GM21825 (cell line): ENCODE results near the gene SEMA3G.

ENCODE experiments used
- ATAC-seq: cut with Tn5 transposase; IDR thresholded peaks from one replicate; pipeline ENCODE4 v1.9.1; 2021; ENCODE audit warnings: mild to moderate bottlenecking, moderate library complexity; ENCODE audit not compliant: unreplicated experiment

Gene SEMA3G

DNA sequence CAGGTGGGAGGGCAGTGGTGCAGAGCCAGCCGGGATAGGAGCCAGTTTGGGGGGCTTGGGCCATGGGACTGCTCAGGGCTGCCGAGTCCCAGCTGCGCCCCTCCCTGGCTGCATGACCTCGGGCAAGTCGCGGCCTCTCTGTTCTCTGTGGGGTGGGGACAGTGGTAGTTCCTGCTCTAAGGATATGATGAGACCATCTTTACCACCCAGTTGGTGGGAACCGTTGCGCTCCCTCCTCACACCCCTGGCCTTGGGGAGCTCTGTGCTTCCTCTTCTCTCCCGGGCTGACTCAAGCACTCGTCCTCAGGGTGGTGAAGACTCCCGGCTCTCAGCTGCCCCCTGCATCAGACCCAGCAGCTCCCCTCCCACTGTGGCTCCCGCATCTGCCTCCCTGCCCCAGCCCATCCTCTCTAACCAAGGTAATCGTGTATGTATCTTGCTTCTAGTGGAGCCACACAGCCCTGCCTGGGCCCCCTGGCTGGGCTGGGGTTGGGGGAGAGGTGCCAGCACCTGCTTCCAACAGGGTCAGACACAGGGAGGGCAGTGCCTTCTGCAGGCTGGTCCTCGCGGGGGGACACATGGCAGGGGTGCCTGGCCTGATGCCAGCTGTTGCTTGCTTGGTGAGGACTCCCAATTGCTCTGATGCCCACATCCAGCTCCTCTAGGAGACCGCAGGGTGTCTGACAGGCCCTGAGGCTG lies 35.1 kb upstream of the SEMA3G start:
- ATAC-seq: no peak

DNA sequence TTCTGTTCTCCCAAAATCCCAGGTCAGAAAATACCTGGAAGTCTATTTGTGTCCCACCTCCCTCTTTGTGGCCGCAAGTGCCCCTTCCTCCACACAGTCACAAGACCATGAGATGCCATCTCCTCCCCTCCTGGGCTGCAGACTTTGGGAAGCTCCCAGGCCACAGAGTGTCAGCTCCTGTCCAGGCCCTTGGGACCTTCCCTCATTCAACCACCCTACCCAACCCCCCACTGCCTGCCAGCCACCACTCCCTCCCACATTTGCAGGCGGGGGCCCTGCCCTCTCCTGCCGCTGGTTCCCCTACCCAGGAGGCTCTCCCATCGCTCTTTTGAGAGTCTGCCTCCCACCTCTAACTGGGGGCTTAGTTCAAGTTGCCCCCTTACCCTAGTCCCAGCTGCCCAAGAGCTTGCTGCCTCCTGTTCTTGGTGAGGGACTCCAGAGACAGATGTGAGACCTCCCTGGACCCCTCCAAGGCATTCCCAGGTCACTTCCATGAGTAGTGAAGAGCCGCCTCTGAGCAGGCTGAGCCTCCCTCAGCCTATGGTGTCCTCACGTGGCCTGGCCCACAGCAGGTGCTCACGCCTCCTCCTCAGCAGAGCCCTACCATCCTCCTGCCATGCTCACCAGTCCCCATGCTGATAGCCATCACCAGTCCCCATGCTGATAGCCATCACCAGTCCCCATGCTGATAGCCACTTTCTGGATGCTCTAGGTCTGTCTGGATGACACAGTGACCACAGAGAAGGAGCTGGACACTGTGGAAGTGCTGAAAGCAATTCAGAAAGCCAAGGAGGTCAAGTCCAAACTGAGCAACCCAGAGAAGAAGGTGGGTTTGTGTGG lies 34.4 kb upstream of the SEMA3G start:
- ATAC-seq: no peak

DNA sequence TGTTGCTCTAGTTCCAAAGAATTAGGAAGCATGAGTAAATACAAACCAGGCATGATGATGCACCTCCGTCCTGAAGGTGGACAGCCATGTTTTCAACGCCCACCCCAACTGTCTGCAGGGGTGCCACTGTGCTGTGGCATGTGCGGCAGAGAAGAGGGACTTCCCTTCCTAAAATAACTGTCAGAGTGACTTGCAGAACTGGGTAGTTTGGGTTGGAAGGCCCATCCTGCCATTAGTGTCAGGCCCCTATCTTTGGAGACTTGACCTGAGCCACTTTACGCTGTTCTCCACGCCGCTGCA lies 32.8 kb upstream of the SEMA3G start:
- no peak for ATAC-seq

DNA sequence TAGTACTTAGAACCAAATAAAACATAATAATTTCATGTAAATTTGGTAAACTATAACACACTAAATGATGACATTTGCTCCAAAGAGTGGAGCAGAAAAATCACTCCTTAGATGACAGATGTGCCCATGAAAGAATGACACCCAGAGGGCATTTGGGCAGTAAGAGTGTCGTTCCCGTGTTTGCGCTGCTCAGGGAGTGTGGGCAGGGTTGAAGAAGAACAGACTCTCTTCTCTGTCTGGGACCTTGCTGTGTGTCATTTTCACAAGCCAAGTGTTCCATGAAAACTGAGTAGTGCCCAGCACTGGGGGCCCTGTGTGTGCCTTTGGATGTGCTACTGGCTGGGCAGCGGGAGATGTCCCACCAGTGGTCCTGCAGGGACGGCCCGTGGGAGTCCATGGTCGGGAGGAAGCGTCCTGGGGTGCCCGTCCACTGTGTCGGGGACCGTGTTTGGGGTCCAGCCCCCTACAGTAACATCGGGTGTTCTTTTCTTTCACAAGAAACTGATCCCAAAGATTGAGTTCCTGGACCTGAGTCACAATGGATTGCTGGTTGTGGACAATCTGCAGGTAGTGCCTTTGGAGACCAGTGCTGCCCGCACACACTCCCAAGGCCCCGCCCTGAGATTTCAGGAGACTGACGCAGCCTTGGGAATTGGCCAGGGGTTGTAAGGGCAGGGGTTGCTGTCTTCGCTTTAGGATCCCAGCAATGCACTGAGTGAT lies 32.3 kb upstream of the SEMA3G start:
- ATAC-seq: no peak

DNA sequence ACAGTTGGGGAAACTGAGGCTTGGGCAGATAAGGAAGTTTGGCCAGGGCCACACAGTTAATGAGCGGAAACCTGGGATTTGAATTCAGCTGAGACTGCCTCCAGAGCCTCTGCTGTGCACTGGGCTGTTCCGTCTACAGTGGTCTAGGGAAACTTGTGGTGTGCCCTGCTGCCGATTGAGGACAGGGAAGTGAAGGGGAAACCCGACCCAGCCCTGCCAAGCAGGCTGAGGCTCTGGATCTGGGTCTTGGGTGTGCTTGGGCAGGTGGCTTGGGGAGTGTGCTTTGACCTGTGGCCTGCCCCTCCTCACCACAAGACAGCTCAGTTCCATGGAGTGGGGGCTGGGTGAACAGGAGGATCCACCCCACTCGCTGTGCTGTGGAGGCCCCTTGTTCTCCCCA lies 28.1 kb upstream of the SEMA3G start:
- no peak for ATAC-seq

DNA sequence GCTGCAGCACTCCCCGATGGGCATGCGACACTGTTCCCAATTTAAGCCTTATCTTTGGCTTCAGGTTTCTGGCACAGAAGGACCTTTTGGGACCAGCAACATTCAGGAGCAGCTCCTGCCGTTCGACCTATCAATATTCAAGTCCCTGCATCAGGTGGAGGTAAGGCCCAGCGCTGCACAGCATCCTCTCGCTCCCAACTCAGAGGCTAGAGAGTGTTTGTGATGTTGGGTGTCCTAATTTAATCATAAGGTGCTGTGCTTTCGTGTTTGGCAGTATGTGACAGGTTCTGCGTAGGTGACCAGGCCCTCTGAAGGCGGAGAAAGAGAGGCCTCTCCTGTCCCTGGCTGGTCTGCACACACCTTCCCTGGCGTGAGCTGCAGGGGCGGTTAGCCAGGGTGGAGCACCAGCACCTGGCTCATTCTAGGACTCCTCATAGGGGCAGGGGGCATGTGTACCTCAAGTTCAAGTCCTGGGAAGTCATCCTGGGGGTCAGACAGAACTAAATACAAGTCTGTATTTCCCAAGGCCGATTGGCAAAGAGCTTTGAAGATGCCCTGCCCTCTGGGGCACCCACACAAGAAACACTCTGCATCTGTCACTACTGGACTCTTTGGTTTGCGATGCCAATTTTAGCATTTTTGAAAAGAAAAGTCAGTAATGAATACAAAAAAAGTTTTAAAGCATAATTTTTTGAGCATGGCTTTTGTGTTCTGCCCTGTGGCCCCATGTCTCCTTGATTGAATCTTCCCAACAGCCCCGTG lies 27.5 kb upstream of the SEMA3G start:
- ATAC-seq: no peak

DNA sequence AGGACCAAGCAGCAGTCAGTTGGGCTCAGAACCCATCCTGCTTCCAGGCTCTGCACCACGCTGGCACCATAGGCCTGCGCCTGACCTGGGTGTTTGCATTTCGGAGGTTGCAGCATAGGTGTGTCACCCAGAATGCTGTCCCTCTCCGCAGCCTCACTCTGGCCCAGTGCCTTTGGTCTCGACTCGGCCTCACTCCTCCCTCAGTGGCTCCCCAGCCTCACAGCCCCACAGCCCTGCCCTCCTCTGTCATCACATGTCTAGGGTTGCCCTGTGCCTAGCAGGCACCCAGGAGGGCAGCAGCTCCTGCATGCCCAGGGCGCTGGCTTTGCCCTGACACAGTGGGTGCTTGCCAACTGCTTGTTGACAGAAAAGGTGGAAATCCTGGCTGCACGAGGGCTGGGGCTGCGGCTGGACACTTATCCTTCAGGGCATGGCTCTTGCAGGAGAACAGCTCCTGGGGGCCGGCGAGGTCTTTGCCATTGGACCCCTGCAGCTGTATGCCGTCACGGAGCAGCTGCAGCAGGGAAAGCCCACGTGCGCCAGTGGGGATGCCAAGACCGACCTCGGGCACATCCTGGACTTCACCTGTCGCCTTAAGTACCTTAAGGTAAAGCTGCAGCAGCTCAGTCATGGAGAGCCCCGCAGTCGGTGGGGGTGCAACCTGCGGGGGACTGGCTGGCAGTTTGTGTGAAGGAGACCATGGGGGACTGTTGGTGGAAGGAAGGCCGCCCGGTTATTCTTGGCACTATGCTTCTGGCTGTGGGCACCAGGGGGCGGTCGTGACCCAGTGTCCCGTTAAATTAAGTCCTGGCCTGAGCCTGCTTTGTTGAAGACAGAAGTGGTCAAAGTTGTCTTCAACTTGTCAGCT lies 26.7 kb upstream of the SEMA3G start:
- ATAC-seq: no peak

DNA sequence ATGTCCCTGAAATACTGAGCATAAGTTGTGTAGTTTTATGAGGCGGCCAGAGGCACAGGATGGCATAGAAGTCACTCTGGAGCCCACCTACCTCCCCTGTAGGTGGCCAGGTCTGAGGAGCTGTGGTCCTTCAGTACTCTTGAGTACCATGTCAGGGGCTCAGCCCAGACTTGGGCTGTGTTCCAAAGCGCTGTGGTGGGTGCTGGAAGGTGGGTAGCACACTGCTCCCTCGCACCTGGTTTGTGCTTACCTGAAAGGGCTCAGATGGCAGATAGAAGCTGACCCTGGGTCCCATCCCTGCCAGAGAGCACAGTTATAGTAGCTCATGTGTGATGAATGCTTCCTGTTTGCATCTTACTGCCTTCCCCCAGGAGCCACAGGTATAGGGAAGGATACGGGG lies 26.0 kb upstream of the SEMA3G start:
- no peak for ATAC-seq

DNA sequence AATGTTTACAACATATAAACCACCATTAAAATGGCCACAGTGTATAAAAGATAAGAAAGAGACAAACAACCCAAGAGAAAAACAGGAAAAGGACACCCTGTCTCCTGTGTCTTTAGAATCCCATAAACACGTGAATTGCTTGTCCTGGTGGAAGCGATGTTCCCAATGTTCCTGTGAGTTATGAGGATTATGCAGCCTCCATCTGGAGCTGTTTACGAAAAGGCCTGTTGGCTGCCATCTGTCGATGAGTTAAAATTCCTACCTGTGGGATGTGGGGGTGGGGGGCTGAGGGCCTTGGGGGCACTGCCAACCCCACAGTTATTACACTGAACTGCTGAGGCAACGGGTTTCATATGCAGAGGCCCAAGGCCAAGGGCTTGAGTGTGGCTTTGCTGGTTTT lies 24.1 kb upstream of the SEMA3G start:
- ATAC-seq: no peak

DNA sequence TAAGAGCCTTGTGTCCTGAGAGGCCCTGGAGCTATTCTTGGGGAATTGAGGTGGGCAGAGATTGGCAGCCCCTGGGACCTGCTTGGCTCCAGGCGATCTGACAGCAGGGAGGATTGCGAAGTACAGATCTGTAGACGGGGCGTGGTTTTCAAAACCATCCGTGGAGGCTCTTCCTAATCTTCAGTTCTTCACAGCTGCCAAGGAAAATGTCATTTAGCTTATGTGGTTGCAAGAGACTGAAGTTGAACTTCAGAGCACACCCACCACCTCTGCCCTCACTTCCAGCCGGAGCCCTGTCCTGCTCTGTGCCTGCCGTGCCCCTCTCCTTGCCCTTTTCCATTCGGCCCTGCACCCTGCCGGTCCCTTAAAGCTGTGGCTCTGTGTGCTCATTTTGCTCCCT lies 23.4 kb upstream of the SEMA3G start:
- no peak for ATAC-seq

DNA sequence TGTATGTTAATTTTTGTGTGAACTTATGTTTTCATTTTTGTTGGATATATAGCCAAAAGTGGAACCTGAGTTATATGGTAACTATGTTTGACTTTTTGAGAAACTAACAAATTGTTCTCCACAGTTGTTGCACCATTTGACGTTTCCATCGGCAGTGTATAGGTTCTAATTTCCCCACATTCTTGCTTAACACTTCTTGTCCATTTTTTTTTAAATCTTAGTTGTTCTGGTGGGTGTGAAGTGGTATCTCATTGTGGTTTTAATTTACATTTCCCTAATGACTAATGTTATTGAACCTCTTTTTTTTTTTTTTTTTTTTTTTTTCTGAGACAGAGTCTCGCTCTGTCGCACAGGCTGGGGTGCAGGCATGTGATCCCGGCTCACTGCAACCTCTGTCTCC lies 18.5 kb upstream of the SEMA3G start:
- no peak for ATAC-seq

DNA sequence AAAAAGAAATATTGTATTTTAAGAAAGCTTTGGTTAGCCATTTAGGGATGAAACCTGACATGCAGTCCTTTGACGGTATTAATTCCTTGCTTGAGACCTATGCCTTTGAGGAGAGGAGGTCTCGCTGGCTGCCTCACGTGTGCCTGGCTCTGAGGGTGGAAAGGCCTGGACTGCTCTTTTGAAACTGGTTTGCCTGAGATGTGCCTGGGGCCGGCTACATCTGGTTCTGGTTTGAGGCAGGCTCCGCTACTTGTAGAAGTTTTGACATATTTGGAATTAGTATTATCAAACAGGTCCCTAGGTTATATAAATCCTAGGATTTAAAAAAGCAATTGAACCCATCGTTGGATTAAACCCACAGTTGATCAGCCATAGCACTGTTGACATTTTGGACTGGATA lies 17.0 kb upstream of the SEMA3G start:
- no peak for ATAC-seq

DNA sequence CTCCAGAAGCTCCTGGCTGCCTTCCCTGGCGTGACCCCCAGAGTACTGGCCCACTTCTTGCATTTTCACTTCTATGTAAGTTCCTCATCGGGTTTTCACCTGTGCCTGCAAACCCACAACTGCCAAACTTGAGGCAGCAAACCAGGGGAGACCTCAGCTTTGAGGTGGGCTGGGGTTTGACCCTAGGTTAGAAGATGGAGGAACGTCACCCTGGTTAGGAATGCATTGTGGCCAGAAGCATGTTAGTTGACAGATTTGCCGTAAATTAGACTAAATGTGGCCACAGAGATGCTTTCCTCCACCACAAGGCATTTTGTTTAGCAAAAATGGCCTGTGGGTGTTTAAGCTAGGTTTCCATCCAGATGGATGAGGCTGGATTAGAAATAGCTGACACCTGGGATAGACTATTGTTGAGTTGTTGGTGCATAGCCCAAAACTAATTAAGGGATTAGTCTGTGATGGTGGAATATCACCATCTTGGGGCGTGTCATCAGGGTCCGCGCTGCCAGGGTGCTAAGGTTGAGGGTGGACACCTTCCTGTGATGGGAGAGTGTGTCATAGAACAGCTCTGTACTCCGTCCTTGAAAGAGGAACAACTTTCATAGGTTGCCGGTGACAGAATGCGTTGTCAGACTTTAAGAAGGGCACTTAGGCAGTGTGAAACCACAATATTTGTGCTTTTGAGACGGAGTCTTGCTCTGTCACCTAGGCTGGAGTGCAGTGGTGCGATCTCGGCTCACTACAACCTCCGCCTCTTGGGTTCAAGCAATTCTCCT lies 14.1 kb upstream of the SEMA3G start:
- no peak for ATAC-seq

DNA sequence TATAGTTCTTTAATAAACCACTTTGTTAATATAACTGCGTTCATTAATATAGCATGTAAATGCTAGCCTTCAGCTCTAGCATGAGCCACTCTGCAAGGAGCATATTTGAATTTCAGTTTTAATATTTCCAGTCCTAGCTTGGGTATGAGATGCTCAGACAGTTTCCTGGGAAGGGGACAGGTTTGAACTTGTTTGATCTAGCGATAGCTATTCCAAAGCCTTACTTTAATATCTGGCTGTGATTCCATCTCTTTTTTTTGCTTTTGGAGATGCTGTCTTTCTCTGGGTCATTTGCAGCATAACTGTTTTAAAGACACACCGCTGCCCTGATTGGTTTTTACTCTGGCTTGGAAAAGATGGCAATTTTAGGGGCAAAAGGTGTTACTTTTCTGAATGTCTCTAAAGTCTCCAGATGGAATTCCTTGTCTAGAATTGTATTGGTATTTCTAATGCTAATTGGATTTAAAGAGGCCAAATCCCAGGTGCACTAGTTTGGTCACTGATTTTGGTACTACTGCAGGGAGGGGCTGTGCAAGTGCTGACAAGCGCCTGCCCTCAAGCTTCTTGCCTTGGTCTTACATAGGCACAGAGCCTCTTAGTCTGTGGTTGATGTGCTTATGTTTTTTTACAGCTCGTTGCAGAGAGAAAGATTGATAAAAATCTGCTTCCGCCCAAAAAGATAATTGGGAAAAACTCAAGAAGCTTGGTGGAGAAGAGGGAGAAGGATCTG lies 13.3 kb upstream of the SEMA3G start:
- no peak for ATAC-seq

DNA sequence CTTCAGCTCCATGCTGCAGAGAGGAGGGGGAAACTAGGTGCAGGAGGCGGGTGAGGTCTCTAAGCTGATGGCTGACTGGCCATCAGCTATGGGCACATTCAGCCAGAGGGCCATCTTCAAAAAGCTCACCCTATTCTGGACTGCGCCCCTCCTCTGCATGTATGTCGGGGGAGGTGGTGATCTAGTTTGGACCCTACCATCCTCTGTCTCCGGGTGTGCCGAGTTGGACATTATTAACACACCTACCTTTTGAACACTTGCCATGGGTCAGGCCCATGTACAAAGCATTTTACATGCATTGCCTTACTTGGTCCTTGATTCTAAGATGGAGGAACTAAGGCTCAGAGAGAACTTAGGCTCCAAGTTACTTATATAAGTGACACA lies 11.9 kb upstream of the SEMA3G start:
- no peak for ATAC-seq

DNA sequence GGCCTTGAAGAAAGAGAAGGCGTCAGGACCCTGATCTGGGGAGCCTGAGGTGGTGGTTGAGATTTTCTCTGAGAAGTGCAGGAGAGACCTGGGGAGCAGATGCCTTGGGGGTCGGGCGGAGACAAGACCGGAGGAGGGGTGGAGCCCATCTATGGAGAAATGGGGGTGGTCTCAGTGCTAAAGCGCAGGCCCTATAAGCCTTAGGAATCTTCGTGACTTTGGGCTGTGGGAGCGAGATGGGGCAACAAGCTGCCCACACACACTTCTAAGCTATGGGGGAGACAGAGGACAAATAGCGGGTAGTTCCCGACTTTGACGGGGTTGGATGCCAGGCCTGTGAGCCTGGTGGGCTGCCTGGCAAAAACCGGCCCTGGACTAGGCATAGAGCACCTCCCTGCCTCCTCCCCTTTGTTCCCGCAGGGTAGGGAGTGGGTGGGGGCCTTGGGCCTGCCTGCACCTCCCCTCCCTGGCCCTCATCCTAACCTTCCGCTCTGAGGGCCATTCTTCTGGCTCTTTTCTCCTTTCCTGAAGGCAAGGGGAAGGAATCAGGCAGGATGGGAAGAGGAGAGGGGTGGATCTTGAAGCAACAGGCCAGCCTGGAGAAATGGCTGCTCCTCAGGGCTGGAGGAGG lies 11.4 kb upstream of the SEMA3G start:
- ATAC-seq: no peak

DNA sequence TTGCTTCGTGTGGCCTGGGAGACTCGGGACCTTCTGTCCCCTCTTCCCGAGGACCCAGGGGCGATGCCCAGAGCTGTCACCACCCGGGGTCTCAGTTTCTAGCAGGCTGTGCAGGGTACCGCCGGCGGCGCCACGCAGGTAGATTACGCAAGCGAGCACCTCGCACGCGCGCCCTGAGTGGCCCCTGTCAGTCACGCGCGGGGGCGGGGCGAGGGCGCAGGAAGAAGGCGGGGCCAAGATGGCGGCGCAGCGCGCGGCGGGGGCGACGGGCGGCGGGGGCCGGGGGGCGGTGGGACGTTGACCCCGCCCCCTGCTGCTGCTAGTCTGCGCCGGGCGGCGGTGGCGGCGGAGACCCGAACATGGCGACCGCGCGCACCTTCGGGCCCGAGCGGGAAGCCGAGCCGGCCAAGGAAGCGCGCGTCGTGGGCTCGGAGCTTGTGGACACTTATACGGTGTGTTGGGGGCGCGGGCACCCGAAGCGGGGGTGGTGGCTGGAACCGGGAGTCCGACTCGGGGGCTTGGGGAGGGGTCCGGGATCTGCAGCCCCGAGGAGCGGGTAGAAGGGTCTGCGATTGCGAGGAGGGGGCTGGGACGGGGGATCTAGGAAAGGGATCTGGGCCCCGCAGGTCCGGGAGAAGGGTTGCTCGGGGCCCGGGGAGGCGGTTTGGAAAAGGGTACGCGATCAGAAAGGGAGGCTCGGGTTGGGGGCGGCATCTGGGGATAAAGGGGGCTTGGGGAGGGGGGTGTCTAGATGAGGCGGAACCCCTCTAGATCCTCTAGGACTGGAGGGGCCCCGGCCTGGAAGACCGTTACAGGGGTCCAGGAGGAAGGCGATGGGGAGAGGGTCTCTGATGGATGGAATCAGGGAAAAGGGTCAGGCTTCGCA lies 10.6 kb upstream of the SEMA3G start, which contains the start of gene NISCH:
TSS of gene NISCH (plus strand) at position 322 of the 886 bp plus-strand sequence. CDS start at position 360, 38 bp downstream.
- peak; percentile 79 for ATAC-seq

DNA sequence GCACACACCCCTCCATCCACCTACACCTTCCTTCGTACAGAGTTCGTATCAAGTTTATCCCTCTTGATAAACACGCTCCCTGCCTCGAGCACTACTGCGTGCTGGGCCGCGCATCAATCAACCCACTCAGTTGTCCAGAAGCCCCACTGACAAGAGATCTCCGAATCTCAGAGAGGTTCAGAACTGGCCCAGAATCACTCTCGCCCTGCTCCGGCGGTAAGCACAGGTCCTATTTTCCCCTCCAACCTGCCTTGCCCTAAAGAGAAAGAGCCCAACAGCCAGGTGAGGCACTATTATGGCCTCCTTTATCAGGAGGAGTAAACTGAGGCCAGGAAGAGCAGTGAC lies 10.0 kb upstream of the SEMA3G start:
- ATAC-seq: no peak
